H1 (cell line): ENCODE measurements around the gene LRP1-AS. TPM values are rescaled to one million over a fixed set of nuclear protein-coding genes. Genes with fewer than 3 reads are reported as not detected.

Experiments used
- ATF3 ChIP-seq: IDR thresholded peaks from 2 replicates; pipeline ENCODE4 v1.6.1; 2011; ENCODE audit warnings: low read depth, mild to moderate bottlenecking, low read length; ENCODE audit not compliant: insufficient read depth
- CHD1 ChIP-seq: IDR thresholded peaks from 2 replicates; pipeline ENCODE4 v1.6.1; 2012; ENCODE audit warnings: low read depth, low read length, improper control_type of control experiment
- CHD7 ChIP-seq: fragments of 300-600 bp; sonication (generic); IDR thresholded peaks from 2 replicates; pipeline ENCODE4 v1.7.1; 2012; ENCODE audit warnings: low read length, moderate library complexity, mild to moderate bottlenecking, inconsistent platforms; ENCODE audit not compliant: insufficient replicate concordance
- KDM4A ChIP-seq: IDR thresholded peaks from one replicate; pipeline ENCODE4 v1.7.1; 2012; ENCODE audit warnings: low read depth, mild to moderate bottlenecking, moderate library complexity, low read length, inconsistent platforms; ENCODE audit not compliant: severe bottlenecking
- MAFK ChIP-seq: IDR thresholded peaks from 2 replicates; pipeline ENCODE4 v1.6.1; 2012; ENCODE audit warnings: low read depth, mild to moderate bottlenecking, improper control_type of control experiment, low read length
- POLR2A ChIP-seq, 2 experiments: IDR thresholded peaks; 1 replicate in 1 of 2; 2 replicates in 1 of 2; pipeline ENCODE4 v1.6.1; 2011; ENCODE audit warnings: low read depth in 2 of 2, low read length in 2 of 2, mild to moderate bottlenecking in 2 of 2; ENCODE audit errors: control extremely low read depth in 1 of 2
- RBBP5 ChIP-seq: IDR thresholded peaks from 2 replicates; pipeline ENCODE4 v1.7.1; 2012; ENCODE audit warnings: low read depth, mild to moderate bottlenecking, inconsistent platforms, low read length, moderate library complexity, borderline replicate concordance
- RXRA ChIP-seq: IDR thresholded peaks from 2 replicates; pipeline ENCODE4 v1.6.1; 2011; ENCODE audit warnings: low read depth, mild to moderate bottlenecking, low read length, moderate library complexity; ENCODE audit not compliant: insufficient read depth
- TCF12 ChIP-seq: IDR thresholded peaks from 2 replicates; pipeline ENCODE4 v1.6.1; 2011; ENCODE audit warnings: low read depth, mild to moderate bottlenecking, low read length
- USF2 ChIP-seq: IDR thresholded peaks from 2 replicates; pipeline ENCODE4 v1.6.1; 2011; ENCODE audit warnings: low read length, improper control_type of control experiment
- YY1 ChIP-seq: IDR thresholded peaks from 2 replicates; pipeline ENCODE4 v1.6.1; 2011; ENCODE audit warnings: low read depth, mild to moderate bottlenecking, low read length
- polyA plus RNA-seq, 7 experiments: library from polyadenylated mRNA; depleted of rRNA in 3 of 7; stranded (reverse) in 5 of 7; unstranded in 2 of 7; fragments of >200 nt in 5 of 7; fragments of 200-250 nt in 2 of 7; gene quantifications; 1 replicate in 5 of 7; 2 replicates in 1 of 7; 4 replicates in 1 of 7; pipeline versions ENCODE4 v1.2.1 to v1.2.3, GENCODE V29; 2011 to 2013; ENCODE audit warnings: missing spikeins in 2 of 7, mixed read lengths in 2 of 7
- total RNA-seq: library from RNA; stranded (reverse); fragmentation: NEBNext Ultra II Directional; extraction: Animal tissue kit (Norgen Biotek cat#: 25700); gene quantifications from 2 replicates; pipeline ENCODE4 v1.2.1, GENCODE V29; 2021

The LRP1-AS gene
- total and polyA plus RNA-seq, 2 of the 8 experiments (the other 6 are each of a cell fraction or from before 2014, with no cell fraction given), result not detected

GRCh38 chr12:57176139-57176477, 28.7 kb upstream of the LRP1-AS start (continued):
- TF ChIP-seq CHD7, result no peak
- no peak for TF ChIP-seq RXRA
- no peak for TF ChIP-seq ATF3
- no peak for TF ChIP-seq TCF12
- no peak for TF ChIP-seq POLR2A (IDR thresholded peaks at IDR 0.05; ENCODE audit: control extremely low read depth in 1 of 2, low read depth in 2 of 2, low read length in 2 of 2)
- no peak for TF ChIP-seq RBBP5
- no peak for TF ChIP-seq KDM4A
- no peak for TF ChIP-seq CHD1
- no peak for TF ChIP-seq USF2
- TF ChIP-seq YY1, result no peak
- no peak for TF ChIP-seq MAFK
